22Rv1 (cell line): ENCODE results near the gene AQP9.

Experiments
- CTCF ChIP-seq: fragments of 450-650 bp; IDR thresholded peaks from 2 replicates; pipeline ENCODE4 v1.5.1; 2017; ENCODE audit warnings: mild to moderate bottlenecking
- ZFX ChIP-seq: fragments of 450-650 bp; IDR thresholded peaks from 2 replicates; pipeline ENCODE4 v1.6.1; 2017; ENCODE audit warnings: antibody characterized with exemption, borderline replicate concordance

- TF ChIP-seq CTCF (no peak), ZFX (no peak)
Observed at GRCh38 chr15:58163985-58164384, 25.8 kb downstream of the AQP9 start.
